Left ventricle myocardium inferior (tissue), 1 donor: ENCODE data around the gene MED22. TPM values are rescaled to one million over a fixed set of nuclear protein-coding genes. Genes with fewer than 3 reads are reported as not detected.
"Not testable (repeated sequence)": the region's sequence is repeated elsewhere in the genome, so short reads cannot be mapped to it uniquely, and the experiment has no call there.

Experiments
- DNase-seq: peaks from one replicate; pipeline ENCODE4 v3.0.0-alpha.2; 2020
- H3K27ac ChIP-seq: fragments of 200-600 bp; replicated peaks from 2 replicates; pipeline ENCODE4 v1.8.0; 2021
- H3K27me3 ChIP-seq: fragments of 200-600 bp; 2 replicates; pipeline ENCODE4 v1.8.0; 2021; ENCODE audit warnings: low read depth
- H3K36me3 ChIP-seq: fragments of 200-600 bp; 2 replicates; pipeline ENCODE4 v1.8.0; 2021
- H3K4me1 ChIP-seq: fragments of 200-600 bp; 2 replicates; pipeline ENCODE4 v1.8.0; 2021
- H3K4me3 ChIP-seq: fragments of 200-600 bp; 2 replicates; pipeline ENCODE4 v1.8.0; 2021; ENCODE audit warnings: mild to moderate bottlenecking, moderate library complexity
- H3K9me3 ChIP-seq: fragments of 200-600 bp; replicated peaks from 2 replicates; pipeline ENCODE4 v1.8.0; 2021
- intact Hi-C: fragments of 100-400 bp; cut with micrococcal nuclease; formaldehyde crosslinking; loops from one replicate; pipeline ENCODE4 v1.11.0; 2022
- total RNA-seq: library from RNA; stranded (reverse); fragmentation: NEBNext Ultra II Directional; extraction: Animal tissue kit (Norgen Biotek cat#: 25700); gene quantifications from one replicate; pipeline ENCODE4 v1.2.1, GENCODE V29; 2021
- TF ChIP-seq, protein P1 (sequence below): fragments of 200-600 bp; IDR thresholded peaks from 2 replicates; pipeline ENCODE4 v1.8.0; 2021; ENCODE audit warnings: antibody characterized with exemption, mild to moderate bottlenecking, borderline replicate concordance
- donor health status: DM: no; HTN: yes; CAD: no; lungs with severe emphysema.

MED22 gene
- total RNA-seq, 1 donor from 2014 or later, result 18.4 TPM

DNA sequence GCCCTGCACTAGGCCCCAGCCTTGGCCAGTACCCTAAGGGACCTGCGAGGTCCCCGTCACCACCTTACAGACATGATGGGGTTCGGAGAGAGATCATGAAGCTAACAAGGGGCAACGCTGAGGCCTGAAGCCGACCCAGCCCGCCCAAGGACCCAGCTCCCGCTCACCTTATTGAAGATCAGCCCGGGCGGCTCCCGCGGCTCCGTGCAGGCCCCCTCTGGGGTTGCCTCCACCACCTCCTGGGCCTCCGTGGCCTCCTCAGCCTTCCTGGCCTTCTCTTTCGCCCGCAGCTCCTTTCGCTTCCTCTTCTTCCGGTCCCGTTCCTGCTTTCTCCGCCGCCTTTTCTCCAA lies 15.6 kb downstream of the MED22 start:
- H3K27ac ChIP-seq, result no peak overlapping the region
- no peak overlapping the region for H3K4me3 ChIP-seq
- TF ChIP-seq, protein P1, sequence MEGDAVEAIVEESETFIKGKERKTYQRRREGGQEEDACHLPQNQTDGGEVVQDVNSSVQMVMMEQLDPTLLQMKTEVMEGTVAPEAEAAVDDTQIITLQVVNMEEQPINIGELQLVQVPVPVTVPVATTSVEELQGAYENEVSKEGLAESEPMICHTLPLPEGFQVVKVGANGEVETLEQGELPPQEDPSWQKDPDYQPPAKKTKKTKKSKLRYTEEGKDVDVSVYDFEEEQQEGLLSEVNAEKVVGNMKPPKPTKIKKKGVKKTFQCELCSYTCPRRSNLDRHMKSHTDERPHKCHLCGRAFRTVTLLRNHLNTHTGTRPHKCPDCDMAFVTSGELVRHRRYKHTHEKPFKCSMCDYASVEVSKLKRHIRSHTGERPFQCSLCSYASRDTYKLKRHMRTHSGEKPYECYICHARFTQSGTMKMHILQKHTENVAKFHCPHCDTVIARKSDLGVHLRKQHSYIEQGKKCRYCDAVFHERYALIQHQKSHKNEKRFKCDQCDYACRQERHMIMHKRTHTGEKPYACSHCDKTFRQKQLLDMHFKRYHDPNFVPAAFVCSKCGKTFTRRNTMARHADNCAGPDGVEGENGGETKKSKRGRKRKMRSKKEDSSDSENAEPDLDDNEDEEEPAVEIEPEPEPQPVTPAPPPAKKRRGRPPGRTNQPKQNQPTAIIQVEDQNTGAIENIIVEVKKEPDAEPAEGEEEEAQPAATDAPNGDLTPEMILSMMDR, result no peak
- DNase-seq, result no peak
- peaks cover 42% of the 10 kb centered on the region for H3K36me3 ChIP-seq
- H3K9me3 ChIP-seq, result no peaks in the 10 kb centered on the region
- no peaks in the 10 kb centered on the region for H3K27me3 ChIP-seq
- H3K4me1 ChIP-seq, result peaks cover 44% of the 10 kb centered on the region
- intact Hi-C loops, result no loop called here

DNA sequence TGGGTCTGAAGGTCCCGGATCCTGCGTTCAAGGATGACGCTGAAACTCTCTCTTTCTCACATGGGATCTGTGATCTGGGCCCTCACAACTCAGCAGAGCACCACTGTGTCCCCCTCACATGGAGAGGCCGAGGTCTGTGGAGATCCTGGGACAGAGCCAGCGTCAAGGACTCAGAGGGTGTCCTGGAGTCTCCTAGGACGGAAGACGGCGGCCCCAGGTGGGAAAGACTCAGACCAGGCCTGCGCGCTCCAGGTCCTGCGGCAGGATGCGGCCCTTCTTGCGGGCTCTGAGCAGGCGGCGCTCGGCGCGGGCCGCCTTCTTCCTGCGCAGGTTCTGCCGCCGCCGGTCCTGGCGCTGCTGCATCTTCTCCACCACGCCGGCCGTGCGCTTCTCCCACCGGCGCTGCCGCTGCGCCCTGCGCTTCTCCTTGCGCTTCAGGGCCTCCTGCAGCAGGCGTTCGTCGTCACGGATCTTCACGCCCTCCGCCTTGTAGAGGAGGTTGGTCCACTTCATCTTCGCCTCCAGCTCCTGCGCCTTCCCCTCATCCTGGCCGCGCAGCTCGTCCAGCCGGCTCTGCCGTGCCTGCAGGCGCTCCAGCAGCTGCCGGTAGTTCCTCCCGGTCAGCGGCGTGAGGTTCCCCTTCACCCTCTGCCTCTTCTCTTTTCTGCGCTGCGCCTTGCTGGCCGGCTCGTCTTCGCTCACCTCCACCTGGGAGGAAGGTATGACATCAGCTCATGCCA lies 16.1 kb downstream of the MED22 start:
- no peak overlapping the region for H3K27ac ChIP-seq
- peaks cover 39% of the 10 kb centered on the region for H3K4me1 ChIP-seq
- H3K9me3 ChIP-seq, result no peaks in the 10 kb centered on the region
- H3K4me3 ChIP-seq, result no peak overlapping the region
- H3K27me3 ChIP-seq, result no peaks in the 10 kb centered on the region
- TF ChIP-seq, protein P1, result no peak
- DNase-seq, result no peak
- intact Hi-C loops, result no loop called here
- peaks cover 42% of the 10 kb centered on the region for H3K36me3 ChIP-seq

DNA sequence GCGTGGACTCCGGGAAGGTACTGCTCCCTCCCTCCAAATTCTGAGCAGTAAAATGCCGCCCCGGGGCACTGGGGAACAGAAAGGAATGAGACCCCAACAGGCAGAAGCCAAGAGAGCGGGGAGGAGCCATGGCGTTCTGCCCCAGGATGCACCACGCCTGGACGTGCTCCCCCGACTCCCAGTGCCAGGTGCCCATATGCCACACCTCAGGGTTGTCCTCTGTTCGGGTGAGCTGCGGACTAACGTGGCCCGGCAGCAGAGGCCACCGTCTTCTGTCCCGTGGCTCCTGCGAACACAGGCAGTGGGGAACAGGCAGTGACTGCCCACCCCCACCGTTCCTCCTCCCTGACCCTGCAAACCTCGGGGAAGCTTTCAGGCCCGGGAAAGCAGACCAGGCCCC lies 16.7 kb downstream of the MED22 start:
- TF ChIP-seq, protein P1, result no peak
- no peak for DNase-seq
- no peak overlapping the region for H3K27ac ChIP-seq
- H3K36me3 ChIP-seq, result peaks cover 42% of the 10 kb centered on the region
- H3K4me1 ChIP-seq, result peaks cover 33% of the 10 kb centered on the region
- intact Hi-C loops, result no loop called here
- H3K9me3 ChIP-seq, result no peaks in the 10 kb centered on the region
- no peaks in the 10 kb centered on the region for H3K27me3 ChIP-seq
- H3K4me3 ChIP-seq, result no peak overlapping the region

DNA sequence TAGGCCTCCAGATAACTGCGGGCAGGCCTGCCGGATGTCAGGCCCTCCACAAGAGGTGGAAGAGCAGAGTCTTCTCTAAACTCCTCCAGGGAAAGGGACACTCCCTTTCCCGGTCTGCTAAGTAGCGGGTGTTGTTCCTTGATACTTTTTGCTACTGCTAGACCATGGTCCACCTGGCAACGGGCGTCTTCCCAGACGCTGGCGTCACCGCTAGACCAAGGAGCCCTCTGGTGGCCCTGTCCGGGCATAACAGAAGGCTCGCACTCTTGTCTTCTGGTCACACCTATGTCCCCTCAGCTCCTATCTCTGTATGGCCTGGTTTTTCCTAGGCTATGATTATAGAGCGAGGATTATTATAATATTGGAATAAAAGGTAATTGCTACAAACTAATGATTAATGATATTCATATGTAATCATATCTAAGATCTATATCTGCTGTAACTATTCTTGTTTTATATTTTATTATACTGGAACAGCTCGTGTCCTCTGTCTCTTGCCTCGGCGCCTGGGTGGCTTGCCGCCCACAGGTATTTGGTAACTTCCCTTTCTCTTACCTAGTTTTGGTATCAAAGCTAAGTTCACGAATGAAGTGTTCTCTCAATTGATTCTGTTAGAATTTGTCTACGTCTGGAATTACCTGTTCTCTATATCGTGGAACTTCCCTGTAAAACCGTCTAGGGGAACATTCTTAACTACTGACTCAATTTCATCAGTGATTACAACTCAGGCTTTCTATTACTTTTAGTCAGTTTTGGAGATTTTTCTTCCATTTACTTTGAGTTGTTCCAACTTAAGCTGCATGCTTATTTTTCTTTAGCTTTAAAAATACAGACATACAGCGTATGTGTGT lies 18.4 kb downstream of the MED22 start:
- Histone ChIP-seq H3K4me1 (peaks cover 18% of the 10 kb centered on the region), H3K36me3 (peaks cover 42% of the 10 kb centered on the region)
- not testable (repeated sequence) for H3K9me3 ChIP-seq, H3K27ac ChIP-seq, H3K27me3 ChIP-seq, H3K4me3 ChIP-seq
- peak; percentile 16 for DNase-seq
- intact Hi-C loops, result loop anchor here (10.0 kb wide), 1 partner anchor 145 kb away; no protein-coding TSS in a partner anchor
- TF ChIP-seq, protein P1, result peak; percentile 71

DNA sequence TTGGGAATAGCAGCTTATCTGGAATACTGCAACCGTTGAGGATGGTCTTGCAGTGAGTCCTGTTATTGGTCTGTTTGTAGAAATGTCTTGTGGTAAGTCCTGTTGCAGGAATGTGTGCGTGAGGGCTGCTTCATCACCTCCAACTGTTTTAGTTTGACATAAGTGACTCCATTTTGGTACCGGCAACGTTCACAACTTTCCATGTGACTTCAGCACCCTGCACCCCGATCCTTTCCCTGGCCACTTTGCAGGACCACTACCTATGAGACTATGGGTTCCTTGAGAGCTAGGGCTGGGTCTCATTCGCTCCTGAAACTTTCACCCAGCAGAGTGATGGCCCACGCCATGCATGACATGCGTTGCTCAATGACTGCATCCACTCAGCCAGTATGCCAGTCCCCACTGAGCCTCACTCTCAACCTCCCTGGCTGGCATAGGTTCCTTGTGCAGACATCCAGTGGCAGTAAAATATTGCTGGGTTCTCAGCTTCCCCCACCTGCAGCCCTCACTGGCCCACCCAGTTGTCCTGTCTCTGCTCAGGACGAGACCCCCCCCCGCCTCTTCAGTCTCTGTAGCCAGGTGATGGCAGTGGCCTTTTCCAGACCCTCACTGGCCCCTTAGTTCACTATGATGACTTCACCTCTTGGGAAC lies 20.0 kb downstream of the MED22 start:
- TF ChIP-seq, protein P1, result no peak
- no peak for DNase-seq
- no peak overlapping the region for H3K27ac ChIP-seq
- H3K27me3 ChIP-seq, result no peaks in the 10 kb centered on the region
- peaks cover 27% of the 10 kb centered on the region for H3K36me3 ChIP-seq
- no peaks in the 10 kb centered on the region for H3K9me3 ChIP-seq
- no peak overlapping the region for H3K4me3 ChIP-seq
- intact Hi-C loops, result loop anchor here (10.0 kb wide), 1 partner anchor 143 kb away; no protein-coding TSS in a partner anchor
- H3K4me1 ChIP-seq, result peaks cover 6% of the 10 kb centered on the region

DNA sequence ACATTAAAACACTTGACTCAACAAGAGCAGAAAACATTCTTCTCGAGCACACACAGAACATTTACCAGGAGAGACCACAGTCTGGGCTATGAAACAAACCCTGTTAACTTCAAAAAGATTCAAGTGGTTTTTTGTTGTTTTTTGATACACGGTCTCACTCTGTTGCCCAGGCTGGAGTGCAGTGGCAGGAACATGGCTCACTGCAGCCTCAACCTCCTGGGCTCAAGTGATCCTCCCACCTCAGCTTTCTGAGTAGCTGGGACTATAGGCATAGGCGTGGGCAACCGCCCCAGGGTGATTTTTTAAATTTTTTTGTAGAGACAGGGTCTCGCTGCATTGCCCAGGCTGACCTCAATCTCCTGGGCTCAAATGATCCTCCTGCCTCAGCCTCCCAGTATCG lies 20.9 kb downstream of the MED22 start:
- not testable (repeated sequence) for H3K9me3 ChIP-seq, H3K27me3 ChIP-seq, H3K27ac ChIP-seq, H3K4me3 ChIP-seq, H3K4me1 ChIP-seq, DNase-seq
- H3K36me3 ChIP-seq, result peaks cover 17% of the 10 kb centered on the region
- intact Hi-C loops, result loop anchor here (10.0 kb wide), 1 partner anchor 142 kb away; no protein-coding TSS in a partner anchor
